Keratinocyte (primary cell): ENCODE measurements around the gene PNKD. TPM values are rescaled to one million over a fixed set of nuclear protein-coding genes. Genes with fewer than 3 reads are reported as not detected.

ENCODE experiments used
- DNase-seq: peaks from one replicate; pipeline ENCODE4 v3.0.0-alpha.2; 2011; ENCODE audit warnings: low read depth, missing footprints, low spot score
- FAIRE-seq: peaks from 2 replicates; lab custom pipeline; 2011; peaks lifted over from hg19 to GRCh38; lab: Jason Lieb, UNC
- H2AFZ ChIP-seq: 2 replicates; pipeline ENCODE4 v1.6.0; 2012; ENCODE audit warnings: low read length, control low read depth, inconsistent platforms; ENCODE audit not compliant: control insufficient read depth
- H3K27ac ChIP-seq: 2 replicates; pipeline ENCODE4 v1.5.1; 2011; ENCODE audit warnings: low read length; ENCODE audit not compliant: control insufficient read depth, insufficient read depth
- H3K27me3 ChIP-seq: 3 replicates; pipeline ENCODE4 v1.6.0; 2011; ENCODE audit warnings: low read length; ENCODE audit not compliant: control insufficient read depth, insufficient read depth; ENCODE audit errors: extremely low read depth
- H3K36me3 ChIP-seq, 2 experiments: 2 replicates in 1 of 2; 3 replicates in 1 of 2; pipeline ENCODE4 v1.5.1; 2011; ENCODE audit warnings: low read length in 2 of 2, mild to moderate bottlenecking in 1 of 2; ENCODE audit not compliant: control insufficient read depth in 2 of 2, insufficient read depth in 2 of 2; ENCODE audit errors: extremely low read depth in 1 of 2
- H3K4me1 ChIP-seq: 3 replicates; pipeline ENCODE4 v1.5.1; 2011; ENCODE audit warnings: low read length; ENCODE audit not compliant: control insufficient read depth, insufficient read depth; ENCODE audit errors: extremely low read depth
- H3K4me2 ChIP-seq: 3 replicates; pipeline ENCODE4 v1.6.0; 2011; ENCODE audit warnings: low read depth, low read length; ENCODE audit not compliant: control insufficient read depth, insufficient read depth; ENCODE audit errors: extremely low read depth
- H3K4me3 ChIP-seq, 3 experiments: fragments of 200-600 bp in 1 of 3; sonication (generic) in 1 of 3; 2 replicates in 2 of 3; 3 replicates in 1 of 3; pipeline ENCODE4 v1.5.1; 2011 to 2016; ENCODE audit warnings: low read length in 3 of 3, mild to moderate bottlenecking in 3 of 3, control low read depth in 2 of 3, inconsistent platforms in 1 of 3, low read depth in 1 of 3, mixed read lengths in 1 of 3, mixed run types in 1 of 3, moderate library complexity in 1 of 3; ENCODE audit not compliant: control insufficient read depth in 2 of 3, insufficient read depth in 2 of 3; ENCODE audit errors: extremely low read depth in 1 of 3
- H3K79me2 ChIP-seq: 2 replicates; pipeline ENCODE4 v1.6.0; 2012; ENCODE audit warnings: low read length; ENCODE audit not compliant: control insufficient read depth, insufficient read depth
- H3K9ac ChIP-seq: 3 replicates; pipeline ENCODE4 v1.6.0; 2011; ENCODE audit warnings: low read length; ENCODE audit not compliant: control insufficient read depth, insufficient read depth; ENCODE audit errors: extremely low read depth
- H3K9me1 ChIP-seq: 3 replicates; pipeline ENCODE4 v1.6.0; 2011; ENCODE audit warnings: low read length; ENCODE audit not compliant: control insufficient read depth, insufficient read depth; ENCODE audit errors: extremely low read depth
- H3K9me3 ChIP-seq: 2 replicates; pipeline ENCODE4 v1.5.1; 2012; ENCODE audit warnings: low read depth, low read length; ENCODE audit not compliant: control insufficient read depth
- H4K20me1 ChIP-seq: 3 replicates; pipeline ENCODE4 v1.6.0; 2011; ENCODE audit warnings: low read length; ENCODE audit not compliant: control insufficient read depth, insufficient read depth; ENCODE audit errors: extremely low read depth
- CTCF ChIP-seq, 3 experiments: IDR thresholded peaks in 1 of 3; conservative IDR thresholded peaks in 1 of 3; optimal IDR thresholded peaks in 1 of 3; 2 replicates in 2 of 3; 3 replicates in 1 of 3; pipeline versions ENCODE3 to v1.5.1; 2011; ENCODE audit warnings: low read length in 3 of 3, mild to moderate bottlenecking in 3 of 3, moderate library complexity in 2 of 3, control low read depth in 1 of 3, inconsistent platforms in 1 of 3; ENCODE audit not compliant: insufficient read depth in 2 of 3; ENCODE audit errors: extremely low read depth in 1 of 3
- EZH2 ChIP-seq: IDR thresholded peaks from one replicate; pipeline ENCODE4 v1.6.1; 2012; ENCODE audit warnings: inconsistent platforms, mild to moderate bottlenecking, low read length, moderate library complexity
- dilution Hi-C: fragments of 300-500 bp; cut with MboI; formaldehyde crosslinking; loops from one replicate; pipeline ENCODE4 v1.7.0; 2020; ENCODE audit warnings: low sequenced_read_pairs; ENCODE audit not compliant: extremely low pct_ligation_motif_present
- polyA plus RNA-seq, 5 experiments: library from polyadenylated mRNA; depleted of rRNA in 3 of 5; stranded (reverse) in 3 of 5; stranded (forward) in 1 of 5; unstranded in 1 of 5; fragments of >200 nt; gene quantifications; 1 replicate in 1 of 5; 2 replicates in 3 of 5; 3 replicates in 1 of 5; pipeline versions ENCODE4 v1.2.1 to v1.2.3, GENCODE V29; 2011 to 2012; ENCODE audit warnings: missing spikeins in 2 of 5, low read depth in 1 of 5, low replicate concordance in 1 of 5

PNKD gene
- polyA plus RNA-seq, 1 donor (not counting 4 experiments of a cell fraction or from before 2014, with no cell fraction given) = 22.8 TPM

GRCh38 chr2:218280260-218280870 is 10.0 kb downstream of the PNKD start:
- TF ChIP-seq CTCF (optimal IDR thresholded peaks at IDR 0.05 in 1 of 3, IDR thresholded peaks at IDR 0.05 in 1 of 3, conservative IDR thresholded peaks at IDR 0.05 in 1 of 3; ENCODE audit: extremely low read depth in 1 of 3, insufficient read depth in 2 of 3, low read length in 3 of 3) (no peak), EZH2 (no peak)
- no peak overlapping the region for H3K9ac ChIP-seq
- H3K36me3 ChIP-seq = peaks cover 59 to 64% of the 10 kb centered on the region in 2 experiments
- H3K79me2 ChIP-seq = peaks cover 86% of the 10 kb centered on the region
- no peak for FAIRE-seq
- peaks cover 42% of the 10 kb centered on the region for H4K20me1 ChIP-seq
- H3K27me3 ChIP-seq = no peaks in the 10 kb centered on the region
- H2AFZ ChIP-seq = no peak overlapping the region
- H3K4me3 ChIP-seq = no peak overlapping the region
- no peak for DNase-seq
- H3K27ac ChIP-seq = no peak overlapping the region
- no peaks in the 10 kb centered on the region for H3K9me1 ChIP-seq
- H3K4me2 ChIP-seq = no peak overlapping the region
- dilution Hi-C loops = no loop called here
- peaks cover 34% of the 10 kb centered on the region for H3K4me1 ChIP-seq
- no peaks in the 10 kb centered on the region for H3K9me3 ChIP-seq

- H3K9me1 ChIP-seq = no peaks in the 10 kb centered on the region
- H3K79me2 ChIP-seq = peaks cover 94% of the 10 kb centered on the region
- H2AFZ ChIP-seq = no peak overlapping the region
- no peak overlapping the region for H3K4me2 ChIP-seq
- no peaks in the 10 kb centered on the region for H3K9me3 ChIP-seq
- no peak overlapping the region for H3K27ac ChIP-seq
- H3K9ac ChIP-seq = no peak overlapping the region
- no peak for DNase-seq
- peaks cover 45% of the 10 kb centered on the region for H3K4me1 ChIP-seq
- H3K4me3 ChIP-seq = no peak overlapping the region
- peaks cover 57 to 58% of the 10 kb centered on the region in 2 experiments for H3K36me3 ChIP-seq
- no peaks in the 10 kb centered on the region for H3K27me3 ChIP-seq
- no peak for FAIRE-seq
- TF ChIP-seq EZH2 (no peak), CTCF (optimal IDR thresholded peaks at IDR 0.05 in 1 of 3, IDR thresholded peaks at IDR 0.05 in 1 of 3, conservative IDR thresholded peaks at IDR 0.05 in 1 of 3; ENCODE audit: extremely low read depth in 1 of 3, insufficient read depth in 2 of 3, low read length in 3 of 3) (no peak)
- H4K20me1 ChIP-seq = peaks cover 47% of the 10 kb centered on the region
- dilution Hi-C loops = no loop called here
Observed at GRCh38 chr2:218281449-218281848, 11.1 kb downstream of the PNKD start.
